Measurements from ENCODE around the gene CTBP1. TPM values are rescaled to one million over a fixed set of nuclear protein-coding genes. Genes with fewer than 3 reads are reported as not detected.
A peak's percentile ranks its signal among the peaks of the same experiment; 100 is the strongest.

Gene CTBP1
- total RNA-seq, 1 experiment from 2014 or later = 184 TPM

GRCh38 chr4:1210971-1211370, 38.0 kb downstream of the CTBP1 start:
- intact Hi-C loops (cut with micrococcal nuclease; ENCODE audit: unreplicated experiment) = no loop called here
- Histone ChIP-seq H3K4me3 (ENCODE audit: low read depth, low read length) (no peak overlapping the region), H3K36me3 (ENCODE audit: control insufficient read depth, insufficient read depth, low read length) (peaks cover 2% of the 10 kb centered on the region; the same call in 1 of the 2 replicates), H3K9me3 (no peaks in the 10 kb centered on the region), H3K27me3 (replicated peaks; ENCODE audit: control insufficient read depth, insufficient read depth, low read length) (no peaks in the 10 kb centered on the region), H3K4me1 (no peaks in the 10 kb centered on the region)
- Mint-ChIP-seq H3K27me3 (ENCODE audit: insufficient read depth, unreplicated experiment) (no peaks in the 10 kb centered on the region), H3K4me1 (ENCODE audit: low read depth, unreplicated experiment) (no peaks in the 10 kb centered on the region), H3K9me3 (ENCODE audit: unreplicated experiment) (no peaks in the 10 kb centered on the region), H3K36me3 (ENCODE audit: insufficient read depth, unreplicated experiment) (peaks cover 53% of the 10 kb centered on the region), H3K4me3 (ENCODE audit: unreplicated experiment) (no peak overlapping the region), H3K27ac (ENCODE audit: unreplicated experiment) (no peak overlapping the region)
- no TSS peak for BruUV-seq (replicated peaks)
- ChIA-PET CTCF (no interaction called here), POLR2A (no interaction called here)
- TF ChIP-seq, protein P1, sequence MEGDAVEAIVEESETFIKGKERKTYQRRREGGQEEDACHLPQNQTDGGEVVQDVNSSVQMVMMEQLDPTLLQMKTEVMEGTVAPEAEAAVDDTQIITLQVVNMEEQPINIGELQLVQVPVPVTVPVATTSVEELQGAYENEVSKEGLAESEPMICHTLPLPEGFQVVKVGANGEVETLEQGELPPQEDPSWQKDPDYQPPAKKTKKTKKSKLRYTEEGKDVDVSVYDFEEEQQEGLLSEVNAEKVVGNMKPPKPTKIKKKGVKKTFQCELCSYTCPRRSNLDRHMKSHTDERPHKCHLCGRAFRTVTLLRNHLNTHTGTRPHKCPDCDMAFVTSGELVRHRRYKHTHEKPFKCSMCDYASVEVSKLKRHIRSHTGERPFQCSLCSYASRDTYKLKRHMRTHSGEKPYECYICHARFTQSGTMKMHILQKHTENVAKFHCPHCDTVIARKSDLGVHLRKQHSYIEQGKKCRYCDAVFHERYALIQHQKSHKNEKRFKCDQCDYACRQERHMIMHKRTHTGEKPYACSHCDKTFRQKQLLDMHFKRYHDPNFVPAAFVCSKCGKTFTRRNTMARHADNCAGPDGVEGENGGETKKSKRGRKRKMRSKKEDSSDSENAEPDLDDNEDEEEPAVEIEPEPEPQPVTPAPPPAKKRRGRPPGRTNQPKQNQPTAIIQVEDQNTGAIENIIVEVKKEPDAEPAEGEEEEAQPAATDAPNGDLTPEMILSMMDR (IDR thresholded peaks at IDR 0.05; ENCODE audit: insufficient read depth in 1 of 2, low read depth in 1 of 2, low read length in 1 of 2, severe bottlenecking in 1 of 2, unreplicated experiment in 1 of 2) = no peak
- DNase-seq = no peak

- H3K4me1 Mint-ChIP-seq (ENCODE audit: low read depth, unreplicated experiment) = no peaks in the 10 kb centered on the region
- H3K27ac Mint-ChIP-seq (ENCODE audit: unreplicated experiment) = no peak overlapping the region
- Histone ChIP-seq H3K4me1 (no peaks in the 10 kb centered on the region), H3K36me3 (ENCODE audit: control insufficient read depth, insufficient read depth, low read length) (peaks cover 2% of the 10 kb centered on the region; the same call in 1 of the 2 replicates), H3K27me3 (replicated peaks; ENCODE audit: control insufficient read depth, insufficient read depth, low read length) (no peaks in the 10 kb centered on the region), H3K4me3 (ENCODE audit: low read depth, low read length) (no peak overlapping the region), H3K9me3 (no peaks in the 10 kb centered on the region)
- CTCF ChIA-PET = no interaction called here
- H3K36me3 Mint-ChIP-seq (ENCODE audit: insufficient read depth, unreplicated experiment) = peaks cover 51% of the 10 kb centered on the region
- H3K4me3 Mint-ChIP-seq (ENCODE audit: unreplicated experiment) = no peak overlapping the region
- H3K9me3 Mint-ChIP-seq (ENCODE audit: unreplicated experiment) = no peaks in the 10 kb centered on the region
- BruUV-seq (replicated peaks) = no TSS peak
- DNase-seq = peak in 1 of 2 experiments; percentile 34
- TF ChIP-seq, protein P1 (IDR thresholded peaks at IDR 0.05; ENCODE audit: insufficient read depth in 1 of 2, low read depth in 1 of 2, low read length in 1 of 2, severe bottlenecking in 1 of 2, unreplicated experiment in 1 of 2) = no peak
- POLR2A ChIA-PET = no interaction called here
- intact Hi-C loops (cut with micrococcal nuclease; ENCODE audit: unreplicated experiment) = no loop called here
- H3K27me3 Mint-ChIP-seq (ENCODE audit: insufficient read depth, unreplicated experiment) = no peaks in the 10 kb centered on the region
Measured at GRCh38 chr4:1210241-1210841, 38.6 kb downstream of the CTBP1 start.

- ChIA-PET CTCF (no interaction called here), POLR2A (no interaction called here)
- Mint-ChIP-seq H3K27ac (ENCODE audit: unreplicated experiment) (no peak overlapping the region), H3K36me3 (ENCODE audit: insufficient read depth, unreplicated experiment) (peaks cover 46% of the 10 kb centered on the region), H3K9me3 (ENCODE audit: unreplicated experiment) (no peaks in the 10 kb centered on the region), H3K4me3 (ENCODE audit: unreplicated experiment) (no peak overlapping the region), H3K27me3 (ENCODE audit: insufficient read depth, unreplicated experiment) (no peaks in the 10 kb centered on the region), H3K4me1 (ENCODE audit: low read depth, unreplicated experiment) (no peaks in the 10 kb centered on the region)
- intact Hi-C loops (cut with micrococcal nuclease; ENCODE audit: unreplicated experiment) = loop anchor here (5.0 kb wide), 1 partner anchor 43 kb away; no protein-coding TSS in a partner anchor
- Histone ChIP-seq H3K27me3 (replicated peaks; ENCODE audit: control insufficient read depth, insufficient read depth, low read length) (no peaks in the 10 kb centered on the region), H3K4me3 (ENCODE audit: low read depth, low read length) (no peak overlapping the region), H3K9me3 (no peaks in the 10 kb centered on the region), H3K4me1 (no peaks in the 10 kb centered on the region), H3K36me3 (ENCODE audit: control insufficient read depth, insufficient read depth, low read length) (peaks cover 2% of the 10 kb centered on the region; the same call in 1 of the 2 replicates)
- BruUV-seq (replicated peaks) = no TSS peak
- TF ChIP-seq, protein P1 (IDR thresholded peaks at IDR 0.05; ENCODE audit: insufficient read depth in 1 of 2, low read depth in 1 of 2, low read length in 1 of 2, severe bottlenecking in 1 of 2, unreplicated experiment in 1 of 2) = no peak
- DNase-seq = peak in 1 of 2 experiments; percentile 27
Measured at GRCh38 chr4:1209821-1210220, 39.1 kb downstream of the CTBP1 start.

Measured in Caco-2 (cell line).